ENCODE results near the gene ARMS2. TPM values are rescaled to one million over a fixed set of nuclear protein-coding genes. Genes with fewer than 3 reads are reported as not detected.

ARMS2 gene
- total RNA-seq, 1 donor from 2014 or later: not detected

GRCh38 chr10:122497241-122497640 is 42.8 kb downstream of the ARMS2 start:
- TF ChIP-seq EZH2 (IDR thresholded peaks at IDR 0.05) (no peak), CTCF (IDR thresholded peaks at IDR 0.05) (no peak), EZH2phosphoT487 (IDR thresholded peaks at IDR 0.05) (no peak)
- no peaks in the 10 kb centered on the region for H3K36me3 Mint-ChIP-seq
- H3K4me1 ChIP-seq: no peaks in the 10 kb centered on the region
- H3K4me3 Mint-ChIP-seq: no peak overlapping the region
- no peaks in the 10 kb centered on the region for H3K79me2 ChIP-seq (ENCODE audit: low read depth)
- H3K4me3 ChIP-seq: no peak overlapping the region
- no peak overlapping the region for H3K9ac ChIP-seq
- H3K4me2 ChIP-seq: no peak overlapping the region
- H3K27me3 Mint-ChIP-seq (ENCODE audit: insufficient read depth, low read depth): peaks cover 8% of the 10 kb centered on the region
- H3K27me3 ChIP-seq: no peaks in the 10 kb centered on the region
- DNase-seq (ENCODE audit: low spot score): no peak
- H3K27ac Mint-ChIP-seq: no peak overlapping the region
- no peak overlapping the region for H3K27ac ChIP-seq
- no peak overlapping the region for H2AFZ ChIP-seq (replicated peaks)
- no peaks in the 10 kb centered on the region for H3K9me3 Mint-ChIP-seq
- H4K20me1 ChIP-seq (ENCODE audit: low read depth): no peaks in the 10 kb centered on the region
- H3K4me1 Mint-ChIP-seq: peaks cover 19% of the 10 kb centered on the region
- no peaks in the 10 kb centered on the region for H3F3A ChIP-seq (ENCODE audit: low read depth)
- no peaks in the 10 kb centered on the region for H3K36me3 ChIP-seq
- no peaks in the 10 kb centered on the region for H3K9me3 ChIP-seq (ENCODE audit: low read depth)

- Histone ChIP-seq H3K27me3 (no peaks in the 10 kb centered on the region), H3K36me3 (no peaks in the 10 kb centered on the region), H3K4me2 (no peak overlapping the region), H3K79me2 (ENCODE audit: low read depth) (no peaks in the 10 kb centered on the region), H3K9me3 (ENCODE audit: low read depth) (no peaks in the 10 kb centered on the region), H2AFZ (replicated peaks) (no peak overlapping the region), H3K4me3 (no peak overlapping the region), H3F3A (ENCODE audit: low read depth) (no peaks in the 10 kb centered on the region), H3K9ac (no peak overlapping the region), H3K27ac (no peak overlapping the region), H4K20me1 (ENCODE audit: low read depth) (no peaks in the 10 kb centered on the region), H3K4me1 (no peaks in the 10 kb centered on the region)
- H3K27me3 Mint-ChIP-seq (ENCODE audit: insufficient read depth, low read depth): peaks cover 10% of the 10 kb centered on the region
- TF ChIP-seq EZH2 (IDR thresholded peaks at IDR 0.05): no peak
- no peak for TF ChIP-seq CTCF (IDR thresholded peaks at IDR 0.05)
- no peak for TF ChIP-seq EZH2phosphoT487 (IDR thresholded peaks at IDR 0.05)
- no peaks in the 10 kb centered on the region for H3K9me3 Mint-ChIP-seq
- H3K36me3 Mint-ChIP-seq: no peaks in the 10 kb centered on the region
- H3K4me1 Mint-ChIP-seq: peaks cover 12% of the 10 kb centered on the region
- no peak overlapping the region for H3K4me3 Mint-ChIP-seq
- no peak overlapping the region for H3K27ac Mint-ChIP-seq
- DNase-seq (ENCODE audit: low spot score): no peak
Observed at GRCh38 chr10:122498521-122498920, 44.1 kb downstream of the ARMS2 start.

GRCh38 chr10:122499012-122499411 is 44.6 kb downstream of the ARMS2 start:
- peaks cover 8% of the 10 kb centered on the region for H3K27me3 Mint-ChIP-seq (ENCODE audit: insufficient read depth, low read depth)

GRCh38 chr10:122499491-122499941 is 45.1 kb downstream of the ARMS2 start:
- Histone ChIP-seq H3K36me3 (no peaks in the 10 kb centered on the region), H3K4me2 (no peak overlapping the region), H3K79me2 (ENCODE audit: low read depth) (no peaks in the 10 kb centered on the region), H3K4me3 (no peak overlapping the region), H4K20me1 (ENCODE audit: low read depth) (no peaks in the 10 kb centered on the region), H3K4me1 (no peaks in the 10 kb centered on the region), H3F3A (ENCODE audit: low read depth) (no peaks in the 10 kb centered on the region), H3K9me3 (ENCODE audit: low read depth) (no peaks in the 10 kb centered on the region), H3K27ac (no peak overlapping the region), H3K27me3 (no peaks in the 10 kb centered on the region), H3K9ac (no peak overlapping the region), H2AFZ (replicated peaks) (no peak overlapping the region)
- Mint-ChIP-seq H3K36me3 (no peaks in the 10 kb centered on the region), H3K4me3 (no peak overlapping the region), H3K27ac (no peak overlapping the region), H3K9me3 (no peaks in the 10 kb centered on the region), H3K27me3 (ENCODE audit: insufficient read depth, low read depth) (peaks cover 6% of the 10 kb centered on the region), H3K4me1 (peaks cover 8% of the 10 kb centered on the region)
- TF ChIP-seq CTCF (IDR thresholded peaks at IDR 0.05): no peak
- TF ChIP-seq EZH2phosphoT487 (IDR thresholded peaks at IDR 0.05): no peak
- TF ChIP-seq EZH2 (IDR thresholded peaks at IDR 0.05): no peak
- no peak for DNase-seq (ENCODE audit: low spot score)

More at GRCh38 chr10:122499012-122499411, 44.6 kb downstream of the ARMS2 start:
- Mint-ChIP-seq H3K4me1 (peaks cover 9% of the 10 kb centered on the region), H3K27ac (no peak overlapping the region), H3K36me3 (no peaks in the 10 kb centered on the region), H3K9me3 (no peaks in the 10 kb centered on the region), H3K4me3 (no peak overlapping the region)
- no peaks in the 10 kb centered on the region for H3F3A ChIP-seq (ENCODE audit: low read depth)
- H3K4me2 ChIP-seq: no peak overlapping the region
- H3K27ac ChIP-seq: no peak overlapping the region
- no peak overlapping the region for H3K9ac ChIP-seq
- no peaks in the 10 kb centered on the region for H4K20me1 ChIP-seq (ENCODE audit: low read depth)
- no peaks in the 10 kb centered on the region for H3K79me2 ChIP-seq (ENCODE audit: low read depth)
- H2AFZ ChIP-seq (replicated peaks): no peak overlapping the region
- H3K4me1 ChIP-seq: no peaks in the 10 kb centered on the region
- no peak for TF ChIP-seq EZH2phosphoT487 (IDR thresholded peaks at IDR 0.05)
- no peak for DNase-seq (ENCODE audit: low spot score)
- no peaks in the 10 kb centered on the region for H3K36me3 ChIP-seq
- H3K9me3 ChIP-seq (ENCODE audit: low read depth): no peaks in the 10 kb centered on the region
- no peaks in the 10 kb centered on the region for H3K27me3 ChIP-seq
- no peak overlapping the region for H3K4me3 ChIP-seq
